ENCODE measurements around the gene HLTF.

Gene HLTF, protein sequence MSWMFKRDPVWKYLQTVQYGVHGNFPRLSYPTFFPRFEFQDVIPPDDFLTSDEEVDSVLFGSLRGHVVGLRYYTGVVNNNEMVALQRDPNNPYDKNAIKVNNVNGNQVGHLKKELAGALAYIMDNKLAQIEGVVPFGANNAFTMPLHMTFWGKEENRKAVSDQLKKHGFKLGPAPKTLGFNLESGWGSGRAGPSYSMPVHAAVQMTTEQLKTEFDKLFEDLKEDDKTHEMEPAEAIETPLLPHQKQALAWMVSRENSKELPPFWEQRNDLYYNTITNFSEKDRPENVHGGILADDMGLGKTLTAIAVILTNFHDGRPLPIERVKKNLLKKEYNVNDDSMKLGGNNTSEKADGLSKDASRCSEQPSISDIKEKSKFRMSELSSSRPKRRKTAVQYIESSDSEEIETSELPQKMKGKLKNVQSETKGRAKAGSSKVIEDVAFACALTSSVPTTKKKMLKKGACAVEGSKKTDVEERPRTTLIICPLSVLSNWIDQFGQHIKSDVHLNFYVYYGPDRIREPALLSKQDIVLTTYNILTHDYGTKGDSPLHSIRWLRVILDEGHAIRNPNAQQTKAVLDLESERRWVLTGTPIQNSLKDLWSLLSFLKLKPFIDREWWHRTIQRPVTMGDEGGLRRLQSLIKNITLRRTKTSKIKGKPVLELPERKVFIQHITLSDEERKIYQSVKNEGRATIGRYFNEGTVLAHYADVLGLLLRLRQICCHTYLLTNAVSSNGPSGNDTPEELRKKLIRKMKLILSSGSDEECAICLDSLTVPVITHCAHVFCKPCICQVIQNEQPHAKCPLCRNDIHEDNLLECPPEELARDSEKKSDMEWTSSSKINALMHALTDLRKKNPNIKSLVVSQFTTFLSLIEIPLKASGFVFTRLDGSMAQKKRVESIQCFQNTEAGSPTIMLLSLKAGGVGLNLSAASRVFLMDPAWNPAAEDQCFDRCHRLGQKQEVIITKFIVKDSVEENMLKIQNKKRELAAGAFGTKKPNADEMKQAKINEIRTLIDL

DNA sequence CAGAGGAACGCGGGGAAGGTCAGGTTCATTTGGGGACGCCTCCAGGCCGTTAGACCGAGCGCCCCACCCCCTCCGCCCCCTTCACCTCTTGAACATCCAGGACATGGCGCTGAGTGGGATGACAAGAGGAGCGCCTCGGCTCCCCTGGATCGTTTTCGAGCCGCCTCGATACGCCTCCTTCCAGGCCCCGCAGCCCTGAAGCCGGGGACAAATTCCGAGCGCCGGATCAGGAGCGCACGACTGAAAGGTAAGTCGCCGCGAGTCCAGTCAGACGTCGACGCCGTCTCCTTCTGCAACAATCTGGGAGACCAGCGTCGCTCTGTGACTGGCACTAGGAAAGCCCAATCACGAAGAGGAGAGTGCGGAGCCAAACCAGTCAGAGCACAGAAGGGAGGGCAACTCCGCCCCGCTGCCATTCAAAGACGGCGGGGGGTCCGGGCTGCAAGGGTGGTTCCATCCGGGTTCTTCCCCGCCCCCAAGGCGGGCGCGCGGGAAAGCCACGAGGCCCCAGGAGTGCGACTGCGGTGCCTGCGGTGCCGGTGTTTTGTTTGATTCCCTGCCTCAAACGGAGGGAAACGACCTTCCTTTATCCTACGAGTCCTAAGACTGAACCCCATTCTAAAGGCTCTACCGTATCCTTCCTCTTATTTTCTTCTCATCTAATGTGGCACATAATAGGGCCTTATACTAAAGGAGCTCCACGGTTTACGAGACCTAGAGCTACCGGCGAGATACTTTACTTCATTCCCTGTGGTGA is at the start of gene HLTF:
TSS of gene HLTF (minus strand) at position 302 of the 757 bp plus-strand sequence. CDS start at position 105, 197 bp downstream.
- peak within 1 kb of the TSS; percentile 85 to 90 for H3K4me3 ChIP-seq (ENCODE audit: low read length in 2 of 2)
- peaks cover 3% of the 10 kb centered on the region in 2 donors for H3K4me1 ChIP-seq (ENCODE audit: control insufficient read depth in 2 of 2, insufficient read depth in 2 of 2, low read length in 2 of 2)
- no peaks in the 10 kb centered on the region for H3K36me3 ChIP-seq (ENCODE audit: control insufficient read depth in 2 of 2, insufficient read depth in 2 of 2, low read length in 2 of 2)
- peak within 1 kb of the TSS in 1 of 2 donors; percentile 38 for H3K27ac ChIP-seq (ENCODE audit: low read depth in 2 of 2, low read length in 2 of 2)
- no peaks in the 10 kb centered on the region for H3K27me3 ChIP-seq (ENCODE audit: control insufficient read depth in 2 of 2, insufficient read depth in 2 of 2, low read length in 2 of 2)
- H3K9me3 ChIP-seq (ENCODE audit: control insufficient read depth in 2 of 2, low read length in 2 of 2) = no peaks in the 10 kb centered on the region
- H3K9ac ChIP-seq (ENCODE audit: low read depth in 1 of 2, low read length in 2 of 2) = peak within 1 kb of the TSS; percentile 26 to 67

DNA sequence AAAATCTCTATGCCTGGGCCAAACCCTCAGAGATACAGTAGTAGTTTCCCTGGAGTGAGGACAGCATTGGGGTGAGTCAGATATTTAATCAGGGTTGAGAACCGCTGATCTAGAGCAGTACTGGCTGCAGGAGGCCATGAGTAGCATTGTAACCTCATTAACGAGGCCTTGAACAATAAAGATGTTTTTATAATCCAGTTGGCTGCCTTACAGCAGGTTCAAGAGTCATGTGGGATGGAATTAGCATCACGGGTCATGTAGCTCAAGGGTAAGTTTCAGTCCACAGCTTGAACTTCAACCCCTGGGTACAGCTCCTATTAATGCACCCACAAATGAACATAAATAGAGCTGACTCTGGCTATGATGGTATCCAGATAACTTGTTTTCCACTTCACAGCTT is 48.2 kb upstream of the HLTF start:
- H3K27ac ChIP-seq (ENCODE audit: low read depth in 2 of 2, low read length in 2 of 2) = no peak overlapping the region
- H3K9ac ChIP-seq (ENCODE audit: low read depth in 1 of 2, low read length in 2 of 2) = no peak overlapping the region
- no peak overlapping the region for H3K4me3 ChIP-seq (ENCODE audit: low read length in 2 of 2)

DNA sequence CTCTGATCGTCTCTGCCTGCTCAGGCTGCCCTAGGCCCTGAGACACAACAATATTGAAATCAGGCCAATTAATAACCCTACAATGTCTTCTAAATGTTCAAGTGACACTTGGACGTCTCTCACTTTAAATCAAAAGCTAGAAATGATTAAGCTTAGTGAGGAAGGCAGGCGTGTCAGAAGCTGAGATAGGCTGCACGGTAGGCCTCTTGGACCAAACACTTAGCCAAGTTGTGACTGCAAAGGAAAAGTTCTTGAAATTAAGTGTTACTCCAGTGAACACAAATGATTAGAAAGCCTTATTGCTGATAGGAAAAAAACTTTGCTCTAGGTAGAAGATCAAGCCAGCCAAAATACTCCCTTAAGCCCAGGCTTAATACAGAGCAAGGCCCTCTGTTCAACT is 45.3 kb upstream of the HLTF start:
- H3K27ac ChIP-seq (ENCODE audit: low read depth in 2 of 2, low read length in 2 of 2) = no peak overlapping the region
- H3K4me1 ChIP-seq (ENCODE audit: control insufficient read depth in 2 of 2, insufficient read depth in 2 of 2, low read length in 2 of 2) = peaks cover 3 to 25% of the 10 kb centered on the region in 2 donors
- no peaks in the 10 kb centered on the region for H3K27me3 ChIP-seq (ENCODE audit: control insufficient read depth in 2 of 2, insufficient read depth in 2 of 2, low read length in 2 of 2)
- no peaks in the 10 kb centered on the region for H3K36me3 ChIP-seq (ENCODE audit: control insufficient read depth in 2 of 2, insufficient read depth in 2 of 2, low read length in 2 of 2)
- H3K4me3 ChIP-seq (ENCODE audit: low read length in 2 of 2) = peak overlapping the region in 1 of 2 donors; percentile 95
- H3K9ac ChIP-seq (ENCODE audit: low read depth in 1 of 2, low read length in 2 of 2) = no peak overlapping the region
- no peaks in the 10 kb centered on the region for H3K9me3 ChIP-seq (ENCODE audit: control insufficient read depth in 2 of 2, low read length in 2 of 2)

More for the DNA sequence above, 48.2 kb upstream of the HLTF start:
- H3K27me3 ChIP-seq (ENCODE audit: control insufficient read depth in 2 of 2, insufficient read depth in 2 of 2, low read length in 2 of 2) = no peaks in the 10 kb centered on the region
- H3K9me3 ChIP-seq (ENCODE audit: control insufficient read depth in 2 of 2, low read length in 2 of 2) = no peaks in the 10 kb centered on the region
- H3K4me1 ChIP-seq (ENCODE audit: control insufficient read depth in 2 of 2, insufficient read depth in 2 of 2, low read length in 2 of 2) = peaks cover 3 to 21% of the 10 kb centered on the region in 2 donors
- H3K36me3 ChIP-seq (ENCODE audit: control insufficient read depth in 2 of 2, insufficient read depth in 2 of 2, low read length in 2 of 2) = no peaks in the 10 kb centered on the region

DNA sequence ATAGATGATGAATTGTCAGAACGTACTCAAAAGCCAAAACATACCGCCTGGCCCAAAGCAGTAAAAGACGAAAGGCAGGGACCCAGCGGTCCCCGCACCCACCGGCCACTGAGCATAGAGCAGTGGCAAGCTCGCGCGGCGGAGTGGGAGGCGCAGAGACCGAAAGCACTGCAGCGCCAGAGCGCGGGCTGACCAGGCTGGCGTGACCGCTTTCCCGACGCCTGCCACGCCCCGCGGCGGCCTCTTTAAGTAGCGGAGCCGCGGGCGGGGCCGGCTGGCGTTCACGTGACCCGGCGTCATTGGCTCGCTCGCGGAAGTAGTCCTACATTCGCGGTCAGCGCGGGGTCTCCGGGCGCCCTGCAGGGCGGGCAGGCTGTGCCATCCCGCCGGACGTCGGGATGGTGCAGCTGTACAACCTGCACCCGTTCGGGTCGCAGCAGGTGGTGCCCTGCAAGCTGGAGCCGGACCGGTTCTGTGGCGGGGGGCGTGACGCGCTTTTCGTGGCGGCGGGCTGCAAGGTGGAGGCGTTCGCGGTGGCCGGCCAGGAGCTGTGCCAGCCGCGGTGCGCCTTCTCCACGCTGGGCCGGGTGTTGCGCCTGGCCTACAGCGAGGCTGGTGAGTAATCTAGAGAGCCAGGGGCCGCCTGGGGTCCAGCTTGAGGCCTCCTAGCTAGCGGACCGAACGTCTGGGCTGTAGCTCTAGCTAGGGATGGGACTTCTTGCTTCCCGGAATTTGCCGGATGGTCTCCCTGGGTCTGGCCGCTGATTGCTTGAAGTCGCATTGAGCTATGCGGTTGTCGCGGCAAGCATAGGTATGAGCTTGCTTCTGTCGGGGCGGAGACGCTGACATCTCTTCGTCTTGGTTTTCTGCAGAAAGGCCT is 43.2 kb upstream of the HLTF start, which contains the start of gene HPS3:
TSS of gene HPS3 (plus strand) at position 313 of the 880 bp plus-strand sequence. CDS start at position 399, 86 bp downstream.
- Histone ChIP-seq H3K27me3 (ENCODE audit: control insufficient read depth in 2 of 2, insufficient read depth in 2 of 2, low read length in 2 of 2) (no peaks in the 10 kb centered on the region), H3K4me3 (ENCODE audit: low read length in 2 of 2) (peak within 1 kb of the TSS; percentile 93 to 95), H3K36me3 (ENCODE audit: control insufficient read depth in 2 of 2, insufficient read depth in 2 of 2, low read length in 2 of 2) (no peaks in the 10 kb centered on the region), H3K9ac (ENCODE audit: low read depth in 1 of 2, low read length in 2 of 2) (peak within 1 kb of the TSS; percentile 84), H3K4me1 (ENCODE audit: control insufficient read depth in 2 of 2, insufficient read depth in 2 of 2, low read length in 2 of 2) (peaks cover 3 to 22% of the 10 kb centered on the region in 2 donors), H3K9me3 (ENCODE audit: control insufficient read depth in 2 of 2, low read length in 2 of 2) (no peaks in the 10 kb centered on the region), H3K27ac (ENCODE audit: low read depth in 2 of 2, low read length in 2 of 2) (peak within 1 kb of the TSS; percentile 76 to 90)

DNA sequence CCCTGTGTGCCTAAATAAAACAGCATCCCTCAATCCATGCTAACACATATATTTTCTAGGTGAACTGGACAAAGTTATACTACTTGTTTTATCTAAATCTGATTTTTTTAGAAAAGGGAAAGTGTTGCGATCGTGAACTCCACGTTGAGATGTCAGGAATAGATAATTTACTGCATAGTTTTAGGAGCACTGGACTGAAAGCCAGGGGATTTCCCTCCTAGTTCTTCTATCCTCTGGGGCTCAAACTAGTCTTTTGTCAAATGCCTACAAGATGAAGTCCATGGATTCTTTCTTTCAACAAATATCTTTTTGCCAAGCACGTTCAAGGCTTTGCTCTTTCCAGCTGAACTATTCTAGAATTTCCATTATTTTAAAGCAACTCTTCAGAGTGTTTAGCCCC is 42.5 kb upstream of the HLTF start:
- Histone ChIP-seq H3K9ac (ENCODE audit: low read depth in 1 of 2, low read length in 2 of 2) (peak overlapping the region; percentile 80 to 84), H3K27ac (ENCODE audit: low read depth in 2 of 2, low read length in 2 of 2) (peak overlapping the region; percentile 76 to 90), H3K36me3 (ENCODE audit: control insufficient read depth in 2 of 2, insufficient read depth in 2 of 2, low read length in 2 of 2) (no peaks in the 10 kb centered on the region), H3K27me3 (ENCODE audit: control insufficient read depth in 2 of 2, insufficient read depth in 2 of 2, low read length in 2 of 2) (no peaks in the 10 kb centered on the region), H3K4me1 (ENCODE audit: control insufficient read depth in 2 of 2, insufficient read depth in 2 of 2, low read length in 2 of 2) (peaks cover 3 to 15% of the 10 kb centered on the region in 2 donors), H3K4me3 (ENCODE audit: low read length in 2 of 2) (peak overlapping the region; percentile 93 to 95), H3K9me3 (ENCODE audit: control insufficient read depth in 2 of 2, low read length in 2 of 2) (no peaks in the 10 kb centered on the region)

DNA sequence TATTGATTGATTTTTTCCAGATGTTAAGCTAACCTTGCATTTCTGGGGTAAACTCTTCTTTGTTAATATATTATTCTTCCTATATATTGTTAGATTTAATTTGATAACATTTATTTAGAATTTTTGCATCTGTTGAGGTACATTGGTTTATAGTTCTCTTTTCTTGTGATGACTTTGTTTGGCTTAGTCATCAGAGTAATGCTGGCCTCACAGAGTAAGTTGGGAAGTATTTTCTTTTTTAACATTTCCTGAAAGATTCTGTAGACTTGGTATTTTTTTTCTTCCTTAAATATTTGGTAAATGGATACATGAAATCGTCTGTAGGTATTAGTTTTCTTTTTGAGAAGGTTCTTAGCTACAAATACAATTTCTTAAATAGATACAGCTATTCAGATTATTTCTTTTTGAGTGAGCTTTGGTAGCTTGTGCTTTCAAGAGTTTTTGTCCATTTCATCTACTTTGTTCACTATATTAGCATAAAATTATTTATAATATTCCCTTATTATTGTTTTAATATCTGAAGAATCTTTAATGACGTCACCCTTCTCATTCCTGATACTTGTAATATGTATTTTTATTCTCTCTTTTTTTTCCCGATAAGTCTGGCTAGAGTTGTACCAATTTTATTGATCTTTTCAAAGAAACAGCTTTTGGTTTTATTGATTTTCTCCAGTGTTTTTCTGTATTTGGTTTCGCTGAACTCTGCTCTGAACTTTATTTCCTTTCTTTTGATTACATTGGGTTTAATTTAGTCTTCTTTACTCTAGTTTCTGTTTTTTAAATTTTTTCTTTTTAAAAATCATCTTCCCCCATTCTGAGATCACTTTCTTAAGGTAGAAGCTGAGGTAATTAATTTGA is 36.6 kb upstream of the HLTF start:
- no peak overlapping the region for H3K27ac ChIP-seq (ENCODE audit: low read depth in 2 of 2, low read length in 2 of 2)
- H3K9me3 ChIP-seq (ENCODE audit: control insufficient read depth in 2 of 2, low read length in 2 of 2) = no peaks in the 10 kb centered on the region
- no peaks in the 10 kb centered on the region for H3K36me3 ChIP-seq (ENCODE audit: control insufficient read depth in 2 of 2, insufficient read depth in 2 of 2, low read length in 2 of 2)
- no peaks in the 10 kb centered on the region for H3K4me1 ChIP-seq (ENCODE audit: control insufficient read depth in 2 of 2, insufficient read depth in 2 of 2, low read length in 2 of 2)
- no peaks in the 10 kb centered on the region for H3K27me3 ChIP-seq (ENCODE audit: control insufficient read depth in 2 of 2, insufficient read depth in 2 of 2, low read length in 2 of 2)
- H3K9ac ChIP-seq (ENCODE audit: low read depth in 1 of 2, low read length in 2 of 2) = no peak overlapping the region
- H3K4me3 ChIP-seq (ENCODE audit: low read length in 2 of 2) = no peak overlapping the region

DNA sequence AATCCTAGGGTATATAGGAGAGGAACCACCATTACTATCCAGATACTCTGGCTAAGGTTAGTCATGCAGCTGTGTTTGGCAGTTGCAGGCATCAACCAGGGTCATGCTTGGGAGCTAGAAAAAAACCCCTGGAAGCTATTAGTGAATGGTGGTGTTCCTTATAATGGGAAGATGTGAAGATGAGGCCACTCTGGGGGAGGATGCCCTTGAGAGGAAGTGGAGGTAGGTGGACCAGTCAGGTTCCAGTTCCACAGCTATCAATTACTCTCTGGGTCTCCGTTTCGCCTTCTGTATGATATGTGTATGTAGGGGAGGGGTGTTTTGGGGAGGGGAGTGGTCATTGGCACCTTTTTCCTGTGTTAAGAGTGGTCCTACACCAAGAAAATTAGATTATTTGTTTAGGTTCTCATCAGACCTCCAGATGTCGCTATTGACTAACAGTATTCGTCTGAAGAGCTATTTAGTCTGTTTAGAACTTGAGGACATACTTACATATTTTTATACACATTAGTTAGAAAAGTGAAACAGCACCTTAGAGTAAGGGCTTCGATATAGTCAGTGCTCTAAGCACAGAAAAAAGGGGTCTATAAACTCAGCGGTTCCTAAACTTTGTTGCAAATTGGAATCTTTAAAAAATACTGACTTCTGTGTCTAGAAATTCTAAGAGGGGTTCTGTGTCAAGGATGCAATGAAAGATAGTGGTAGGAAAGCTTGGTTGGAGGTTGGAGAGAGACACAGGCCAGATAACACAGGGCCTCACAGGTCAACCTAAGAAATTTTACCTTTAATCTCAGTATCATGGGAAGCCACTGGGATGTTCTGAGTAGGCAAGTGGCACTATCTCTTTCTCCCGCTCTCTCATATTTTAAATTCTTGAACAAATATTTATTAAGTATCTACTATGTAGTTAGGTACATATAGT is 34.0 kb upstream of the HLTF start:
- Histone ChIP-seq H3K4me3 (ENCODE audit: low read length in 2 of 2) (no peak overlapping the region), H3K9me3 (ENCODE audit: control insufficient read depth in 2 of 2, low read length in 2 of 2) (no peaks in the 10 kb centered on the region), H3K27ac (ENCODE audit: low read depth in 2 of 2, low read length in 2 of 2) (no peak overlapping the region), H3K36me3 (ENCODE audit: control insufficient read depth in 2 of 2, insufficient read depth in 2 of 2, low read length in 2 of 2) (no peaks in the 10 kb centered on the region), H3K27me3 (ENCODE audit: control insufficient read depth in 2 of 2, insufficient read depth in 2 of 2, low read length in 2 of 2) (no peaks in the 10 kb centered on the region), H3K9ac (ENCODE audit: low read depth in 1 of 2, low read length in 2 of 2) (no peak overlapping the region), H3K4me1 (ENCODE audit: control insufficient read depth in 2 of 2, insufficient read depth in 2 of 2, low read length in 2 of 2) (no peaks in the 10 kb centered on the region)

DNA sequence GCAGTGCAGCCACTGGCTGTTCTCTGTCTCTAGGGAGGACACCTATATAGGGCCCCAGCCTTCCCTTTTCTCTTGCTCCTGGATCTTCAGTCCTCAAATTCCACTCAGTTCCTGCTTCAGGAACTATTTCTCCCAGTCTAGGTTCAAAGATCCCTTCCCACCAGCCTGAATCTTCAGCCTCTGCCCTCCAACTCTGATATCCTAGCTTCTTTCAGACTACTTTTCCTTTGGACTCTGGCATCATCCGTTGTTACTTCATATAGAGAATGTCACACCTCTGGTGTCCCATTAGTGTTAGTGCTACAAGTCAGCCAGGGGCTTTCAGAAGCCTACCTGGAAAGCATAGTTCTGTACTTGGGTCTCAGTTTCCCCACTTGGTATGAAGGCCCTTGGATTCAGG is 33.1 kb upstream of the HLTF start:
- Histone ChIP-seq H3K4me3 (ENCODE audit: low read length in 2 of 2) (no peak overlapping the region), H3K36me3 (ENCODE audit: control insufficient read depth in 2 of 2, insufficient read depth in 2 of 2, low read length in 2 of 2) (no peaks in the 10 kb centered on the region), H3K27me3 (ENCODE audit: control insufficient read depth in 2 of 2, insufficient read depth in 2 of 2, low read length in 2 of 2) (no peaks in the 10 kb centered on the region), H3K27ac (ENCODE audit: low read depth in 2 of 2, low read length in 2 of 2) (no peak overlapping the region), H3K9ac (ENCODE audit: low read depth in 1 of 2, low read length in 2 of 2) (no peak overlapping the region), H3K4me1 (ENCODE audit: control insufficient read depth in 2 of 2, insufficient read depth in 2 of 2, low read length in 2 of 2) (no peaks in the 10 kb centered on the region), H3K9me3 (ENCODE audit: control insufficient read depth in 2 of 2, low read length in 2 of 2) (no peaks in the 10 kb centered on the region)

All from mucosa of rectum (tissue), 2 donors.